GM12864 (cell line): Measurements from ENCODE around the gene ATG4B.

ENCODE experiments used
- DNase-seq: peaks from one replicate; pipeline ENCODE4 v3.0.0-alpha.2; 2011; ENCODE audit warnings: low read depth
- H3K4me3 ChIP-seq: 2 replicates; pipeline ENCODE4 v1.5.1; 2011; ENCODE audit warnings: mild to moderate bottlenecking, low read depth, low read length, control low read depth
- CTCF ChIP-seq: IDR thresholded peaks from 2 replicates; pipeline ENCODE4 v1.5.1; 2011; ENCODE audit warnings: low read depth, mild to moderate bottlenecking, moderate library complexity, low read length, control low read depth, inconsistent platforms; ENCODE audit errors: missing control alignments

Gene ATG4B

GRCh38 chr2:241641631-241642030 is 4.1 kb downstream of the ATG4B start:
- no peak for TF ChIP-seq CTCF
- DNase-seq, result no peak
- H3K4me3 ChIP-seq, result no peak overlapping the region

GRCh38 chr2:241645056-241645914 is 7.8 kb downstream of the ATG4B start:
- no peak for DNase-seq
- TF ChIP-seq CTCF, result no peak
- no peak overlapping the region for H3K4me3 ChIP-seq

- no peak for TF ChIP-seq CTCF
- no peak for DNase-seq
- H3K4me3 ChIP-seq, result no peak overlapping the region
These were observed 8.6 kb downstream of the ATG4B start for GRCh38 chr2:241645915-241646645.

- H3K4me3 ChIP-seq, result no peak overlapping the region
- no peak for TF ChIP-seq CTCF
- DNase-seq, result no peak
These were observed 11.0 kb downstream of the ATG4B start for GRCh38 chr2:241648453-241648852.

- TF ChIP-seq CTCF, result no peak
- no peak overlapping the region for H3K4me3 ChIP-seq
- DNase-seq, result no peak
These were observed 11.9 kb downstream of the ATG4B start for GRCh38 chr2:241649404-241649803.

- DNase-seq, result no peak
- H3K4me3 ChIP-seq, result no peak overlapping the region
- no peak for TF ChIP-seq CTCF
These were observed 12.4 kb downstream of the ATG4B start for GRCh38 chr2:241649927-241650326.
